Measurements from ENCODE around the gene CPNE7.

The CPNE7 gene

DNA sequence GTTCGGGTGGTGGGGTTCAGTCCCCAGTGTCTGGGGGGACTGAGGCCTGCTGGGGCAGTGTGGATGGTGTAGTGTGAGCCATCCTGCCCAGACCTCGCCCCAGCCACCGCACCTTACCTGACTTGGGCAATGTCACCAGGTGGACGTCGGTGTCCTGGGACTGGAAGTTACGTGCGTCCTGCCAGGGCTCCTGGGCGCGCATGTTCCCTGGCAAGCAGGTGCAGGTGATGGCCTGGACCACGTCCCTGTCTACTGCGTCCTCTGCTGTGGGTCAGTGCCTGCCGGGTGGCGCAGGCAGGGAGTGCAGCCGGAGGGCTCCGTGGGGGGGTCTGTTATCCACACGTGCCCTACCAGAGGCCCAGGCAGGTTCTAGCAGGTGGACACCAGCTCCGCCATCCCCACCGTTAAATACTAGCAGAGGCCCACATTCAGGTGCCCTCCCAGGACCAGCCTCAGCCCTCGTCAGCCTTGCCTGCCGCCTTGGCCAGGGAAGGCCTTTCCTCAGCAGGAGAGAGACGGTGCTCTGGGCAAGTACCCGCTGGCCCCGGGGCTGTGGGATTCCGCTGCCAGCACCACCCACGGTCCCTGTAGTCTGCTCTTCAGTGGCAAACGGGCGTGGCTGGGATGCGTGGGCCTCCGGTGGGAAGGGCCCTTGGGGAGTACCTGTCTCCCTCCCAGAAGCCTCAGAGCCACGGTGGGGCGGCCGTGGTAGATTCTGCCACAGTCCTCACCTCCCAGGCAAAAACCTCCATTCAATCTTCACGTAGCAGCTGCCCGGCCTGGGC is 29.8 kb downstream of the CPNE7 start:
- Mint-ChIP-seq H3K9me3 (no peaks in the 10 kb centered on the region), H3K4me1 (peaks cover 6% of the 10 kb centered on the region), H3K27ac (no peak overlapping the region), H3K36me3 (ENCODE audit: low read depth) (no peaks in the 10 kb centered on the region), H3K4me3 (no peak overlapping the region), H3K27me3 (ENCODE audit: low read depth) (peaks cover 4% of the 10 kb centered on the region)
- TF ChIP-seq, protein P1, sequence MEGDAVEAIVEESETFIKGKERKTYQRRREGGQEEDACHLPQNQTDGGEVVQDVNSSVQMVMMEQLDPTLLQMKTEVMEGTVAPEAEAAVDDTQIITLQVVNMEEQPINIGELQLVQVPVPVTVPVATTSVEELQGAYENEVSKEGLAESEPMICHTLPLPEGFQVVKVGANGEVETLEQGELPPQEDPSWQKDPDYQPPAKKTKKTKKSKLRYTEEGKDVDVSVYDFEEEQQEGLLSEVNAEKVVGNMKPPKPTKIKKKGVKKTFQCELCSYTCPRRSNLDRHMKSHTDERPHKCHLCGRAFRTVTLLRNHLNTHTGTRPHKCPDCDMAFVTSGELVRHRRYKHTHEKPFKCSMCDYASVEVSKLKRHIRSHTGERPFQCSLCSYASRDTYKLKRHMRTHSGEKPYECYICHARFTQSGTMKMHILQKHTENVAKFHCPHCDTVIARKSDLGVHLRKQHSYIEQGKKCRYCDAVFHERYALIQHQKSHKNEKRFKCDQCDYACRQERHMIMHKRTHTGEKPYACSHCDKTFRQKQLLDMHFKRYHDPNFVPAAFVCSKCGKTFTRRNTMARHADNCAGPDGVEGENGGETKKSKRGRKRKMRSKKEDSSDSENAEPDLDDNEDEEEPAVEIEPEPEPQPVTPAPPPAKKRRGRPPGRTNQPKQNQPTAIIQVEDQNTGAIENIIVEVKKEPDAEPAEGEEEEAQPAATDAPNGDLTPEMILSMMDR (IDR thresholded peaks at IDR 0.05; ENCODE audit: unreplicated experiment in 3 of 3) = no peak

DNA sequence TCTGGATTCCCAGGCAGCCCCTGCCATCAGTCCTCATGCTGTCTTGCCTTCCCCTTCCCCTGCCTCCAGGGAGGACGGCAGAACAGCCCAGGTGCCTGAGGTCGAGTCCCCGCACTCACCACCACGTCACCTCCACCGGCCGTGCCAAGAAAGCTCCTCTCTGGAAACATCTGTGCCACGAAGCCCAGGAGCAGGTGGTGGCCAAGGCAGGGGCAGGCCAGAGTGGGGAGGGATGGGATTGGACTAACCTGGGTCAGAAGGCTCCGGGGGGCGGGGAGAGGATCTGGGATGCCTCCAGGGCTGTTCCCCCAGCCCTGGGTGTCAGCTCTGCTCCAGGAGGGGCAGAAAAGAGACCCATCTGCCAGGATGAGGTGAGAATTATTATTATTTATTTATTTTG is 30.4 kb downstream of the CPNE7 start:
- H3K4me3 Mint-ChIP-seq = no peak overlapping the region
- TF ChIP-seq, protein P1 (IDR thresholded peaks at IDR 0.05; ENCODE audit: unreplicated experiment in 3 of 3) = no peak
- H3K4me1 Mint-ChIP-seq = peaks cover 6% of the 10 kb centered on the region
- H3K36me3 Mint-ChIP-seq (ENCODE audit: low read depth) = no peaks in the 10 kb centered on the region
- H3K9me3 Mint-ChIP-seq = no peaks in the 10 kb centered on the region
- peaks cover 3% of the 10 kb centered on the region for H3K27me3 Mint-ChIP-seq (ENCODE audit: low read depth)
- H3K27ac Mint-ChIP-seq = no peak overlapping the region

DNA sequence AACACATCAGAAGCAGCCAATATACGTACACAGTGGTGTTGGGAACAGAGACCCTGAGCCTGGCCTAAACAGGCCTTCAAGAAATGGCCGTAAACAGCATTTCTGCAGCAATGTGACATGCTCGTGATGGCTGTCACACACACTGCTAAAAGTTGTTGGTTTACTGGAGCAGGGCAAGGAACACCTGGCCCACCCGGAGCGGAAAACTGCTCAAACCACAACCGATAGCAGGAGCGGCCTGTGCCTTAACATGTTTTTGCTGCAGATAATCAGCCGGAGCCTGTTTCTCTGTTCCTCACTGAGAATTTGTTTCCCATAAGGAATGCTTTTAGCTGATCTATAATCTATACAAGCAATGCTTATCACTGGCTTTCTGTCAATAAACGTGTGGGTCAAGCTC is 31.9 kb downstream of the CPNE7 start:
- Mint-ChIP-seq H3K4me1 (peaks cover 7% of the 10 kb centered on the region), H3K27ac (peak overlapping the region in 2 of 3 experiments; percentile 40 to 44), H3K36me3 (ENCODE audit: low read depth) (no peaks in the 10 kb centered on the region), H3K27me3 (ENCODE audit: low read depth) (peaks cover 10% of the 10 kb centered on the region), H3K9me3 (no peaks in the 10 kb centered on the region), H3K4me3 (no peak overlapping the region)
- TF ChIP-seq, protein P1 (IDR thresholded peaks at IDR 0.05; ENCODE audit: unreplicated experiment in 3 of 3) = no peak

DNA sequence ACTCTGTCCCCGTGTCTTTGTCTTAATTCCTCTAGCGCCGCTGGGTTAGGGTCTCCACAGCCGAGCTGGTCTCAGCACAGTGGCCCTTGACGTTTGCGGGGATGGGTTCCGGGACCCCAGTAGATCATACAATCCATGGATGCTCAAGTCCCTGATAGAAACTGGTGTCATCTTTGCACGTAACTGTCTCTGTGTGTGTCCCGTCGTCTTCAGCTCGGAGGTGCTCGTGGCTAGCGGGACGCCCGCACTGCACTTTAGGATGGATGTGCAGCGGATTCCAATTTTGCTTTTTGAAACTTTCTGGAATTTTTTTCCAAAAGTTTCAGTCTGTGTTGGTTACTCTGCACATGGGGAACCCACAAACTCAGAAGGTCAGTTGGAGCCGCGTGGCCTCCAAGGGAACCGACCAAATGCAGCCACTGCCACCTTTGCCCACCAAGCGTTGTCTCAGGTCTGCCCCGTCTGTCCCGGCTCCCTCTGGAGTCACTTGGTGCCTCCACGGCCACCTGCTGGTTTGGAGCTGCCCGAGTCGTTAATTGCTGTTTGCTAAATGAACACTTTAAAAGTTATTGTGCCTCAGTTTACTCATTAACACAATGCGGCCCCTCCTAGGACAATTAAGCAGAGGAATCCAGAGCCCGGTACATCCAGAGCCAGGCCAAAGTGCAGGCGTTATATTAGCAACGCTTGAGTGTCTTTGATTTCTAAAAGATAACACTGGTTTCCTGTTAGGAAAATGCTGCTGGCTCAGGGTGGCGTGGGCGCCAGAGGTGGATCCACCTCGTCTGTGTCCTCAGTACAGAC is 32.6 kb downstream of the CPNE7 start:
- H3K9me3 Mint-ChIP-seq = no peaks in the 10 kb centered on the region

DNA sequence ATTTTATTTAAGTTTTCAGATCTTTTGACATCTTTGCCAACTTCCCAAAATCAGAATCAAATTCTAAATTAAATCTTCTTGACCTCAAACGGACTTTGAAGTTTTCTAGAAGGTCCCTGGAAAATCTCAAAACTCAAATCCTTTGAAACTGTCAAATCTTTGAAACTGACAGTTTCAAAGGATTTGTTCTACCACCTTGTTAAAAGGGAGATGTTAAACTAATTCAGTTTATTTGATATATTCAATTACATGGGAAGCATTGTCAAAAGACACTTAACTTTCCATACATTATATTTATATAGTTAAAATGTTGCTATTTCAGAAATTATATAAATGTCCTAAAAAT is 34.5 kb downstream of the CPNE7 start:
- H3K4me3 Mint-ChIP-seq = no peak overlapping the region
- peaks cover 10% of the 10 kb centered on the region for H3K4me1 Mint-ChIP-seq
- H3K27me3 Mint-ChIP-seq (ENCODE audit: low read depth) = peaks cover 6% of the 10 kb centered on the region
- no peaks in the 10 kb centered on the region for H3K9me3 Mint-ChIP-seq
- TF ChIP-seq, protein P1 (IDR thresholded peaks at IDR 0.05; ENCODE audit: unreplicated experiment in 3 of 3) = no peak
- no peak overlapping the region for H3K27ac Mint-ChIP-seq
- no peaks in the 10 kb centered on the region for H3K36me3 Mint-ChIP-seq (ENCODE audit: low read depth)

More for the DNA sequence above, 32.6 kb downstream of the CPNE7 start:
- Mint-ChIP-seq H3K36me3 (ENCODE audit: low read depth) (no peaks in the 10 kb centered on the region), H3K27ac (peak overlapping the region in 2 of 3 experiments; percentile 40 to 61), H3K27me3 (ENCODE audit: low read depth) (peaks cover 7% of the 10 kb centered on the region), H3K4me1 (peaks cover 9% of the 10 kb centered on the region), H3K4me3 (no peak overlapping the region)
- TF ChIP-seq, protein P1 (IDR thresholded peaks at IDR 0.05; ENCODE audit: unreplicated experiment in 3 of 3) = no peak

Data from nephron (organoid).